IPS-15b (cell line): ENCODE data around the gene VEZF1.

Source experiments
- H3K27me3 ChIP-seq: one replicate; pipeline ENCODE4 v1.6.1; 2013; ENCODE audit warnings: low read length; ENCODE audit not compliant: control insufficient read depth, insufficient read depth
- H3K36me3 ChIP-seq: one replicate; pipeline ENCODE4 v1.6.1; 2013; ENCODE audit warnings: low read length; ENCODE audit not compliant: control insufficient read depth, insufficient read depth
- H3K4me1 ChIP-seq: one replicate; pipeline ENCODE4 v1.6.1; 2013; ENCODE audit warnings: mild to moderate bottlenecking, low read length; ENCODE audit not compliant: control insufficient read depth, insufficient read depth
- H3K4me3 ChIP-seq: one replicate; pipeline ENCODE4 v1.5.1; 2013; ENCODE audit warnings: low read depth, low read length
- H3K9ac ChIP-seq: one replicate; pipeline ENCODE4 v1.6.1; 2013; ENCODE audit warnings: low read depth, mild to moderate bottlenecking, low read length
- H3K9me3 ChIP-seq: one replicate; pipeline ENCODE4 v1.6.1; 2013; ENCODE audit warnings: mild to moderate bottlenecking, low read length; ENCODE audit not compliant: control insufficient read depth, insufficient read depth

The VEZF1 gene

GRCh38 chr17:57927048-57927723, 60.9 kb downstream of the VEZF1 start:
- Histone ChIP-seq H3K4me3 (no peak overlapping the region), H3K4me1 (peaks cover 8% of the 10 kb centered on the region), H3K27me3 (no peaks in the 10 kb centered on the region), H3K9ac (no peak overlapping the region), H3K36me3 (peaks cover 4% of the 10 kb centered on the region), H3K9me3 (no peaks in the 10 kb centered on the region)

DNA sequence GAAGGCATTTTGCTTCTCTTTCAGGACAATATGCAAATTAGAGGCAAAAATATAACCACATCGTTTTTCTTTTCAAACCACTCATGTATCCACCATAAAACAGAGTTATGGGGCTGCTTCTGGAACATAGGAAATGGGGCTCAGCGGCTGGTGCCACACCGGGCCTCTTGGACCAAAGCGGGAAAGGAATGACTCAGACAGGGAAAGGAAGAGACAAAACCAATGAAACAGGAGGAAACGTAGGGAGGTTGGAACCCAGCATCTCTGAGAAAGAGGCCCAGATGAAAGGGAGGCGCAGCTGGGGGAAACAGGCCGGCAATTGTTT, 61.4 kb downstream of the VEZF1 start:
- Histone ChIP-seq H3K36me3 (peaks cover 4% of the 10 kb centered on the region), H3K27me3 (no peaks in the 10 kb centered on the region), H3K9ac (no peak overlapping the region), H3K4me1 (peaks cover 8% of the 10 kb centered on the region), H3K4me3 (no peak overlapping the region), H3K9me3 (no peaks in the 10 kb centered on the region)

DNA sequence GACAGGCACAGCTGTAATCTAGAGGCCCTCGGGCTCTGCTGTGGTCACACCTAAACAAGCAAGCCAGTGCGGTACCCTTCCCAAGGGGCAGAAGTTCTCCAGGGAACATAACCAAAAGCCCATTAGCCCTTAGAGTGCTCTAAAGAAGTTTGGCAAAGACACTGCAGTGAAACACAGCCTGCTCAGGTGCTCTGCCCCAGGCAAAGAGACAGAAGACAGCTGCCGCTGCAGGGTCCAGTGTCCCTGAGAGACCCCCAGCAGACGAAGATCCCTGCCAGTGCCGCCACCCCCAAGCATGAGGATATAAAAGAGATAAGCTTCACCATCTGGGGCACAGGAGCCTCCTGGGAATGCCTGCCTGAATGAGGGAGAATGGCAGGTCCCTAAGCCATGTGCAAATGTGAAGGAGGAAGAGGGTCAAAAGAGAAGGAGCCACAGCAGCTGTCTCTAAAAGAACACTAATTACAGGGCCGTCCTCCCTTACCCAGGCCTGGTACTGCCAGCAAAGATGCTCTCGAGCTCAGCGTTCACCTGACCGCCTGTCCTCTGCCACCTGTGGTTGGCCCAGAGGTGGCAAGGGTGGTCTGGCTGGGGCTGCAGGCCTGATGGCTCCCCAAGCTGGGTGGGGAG, 62.6 kb downstream of the VEZF1 start:
- Histone ChIP-seq H3K9me3 (no peaks in the 10 kb centered on the region), H3K36me3 (peaks cover 4% of the 10 kb centered on the region), H3K27me3 (no peaks in the 10 kb centered on the region), H3K9ac (no peak overlapping the region), H3K4me1 (peaks cover 8% of the 10 kb centered on the region), H3K4me3 (no peak overlapping the region)

GRCh38 chr17:57924677-57925076, 63.4 kb downstream of the VEZF1 start:
- Histone ChIP-seq H3K36me3 (peaks cover 4% of the 10 kb centered on the region), H3K9ac (no peak overlapping the region), H3K4me1 (peaks cover 8% of the 10 kb centered on the region), H3K4me3 (no peak overlapping the region), H3K9me3 (no peaks in the 10 kb centered on the region), H3K27me3 (no peaks in the 10 kb centered on the region)
